Mammary microvascular endothelial cell (primary cell): ENCODE data around the gene P2RX2. TPM values are rescaled to one million over a fixed set of nuclear protein-coding genes. Genes with fewer than 3 reads are reported as not detected.

Experiments used
- total RNA-seq: library from RNA; depleted of rRNA; stranded (reverse); fragments of >200 nt; gene quantifications from 2 replicates; pipeline ENCODE4 v1.2.3, GENCODE V29; 2015

The P2RX2 gene
- total RNA-seq = not detected in 2 replicates

GRCh38 chr12:132618683-132619043 lies at the start of gene P2RX2:
P2RX2 (plus strand) TSS chr12:132618776; CDS start chr12:132618817, 41 bp downstream.

GRCh38 chr12:132610051-132610759 lies 8.4 kb upstream of the P2RX2 start, which contains the start of gene LRCOL1:
LRCOL1 (minus strand) TSS chr12:132610582; CDS start chr12:132606251, 4,331 bp downstream.

Other genes with a start within 250 kb of the P2RX2 start
- gene FBRSL1, start 128.6 kb upstream of the P2RX2 start, total RNA-seq = 11.6 and 14.1 TPM in 2 replicates
- not detected in 2 replicates for gene LRCOL1, start 8.2 kb upstream of the P2RX2 start, total RNA-seq
- 15.5 and 21.3 TPM in 2 replicates for gene POLE, start 68.6 kb downstream of the P2RX2 start, total RNA-seq
- 39.2 and 40.0 TPM in 2 replicates for gene PXMP2, start 68.8 kb downstream of the P2RX2 start, total RNA-seq
- gene PGAM5, start 92.1 kb downstream of the P2RX2 start, total RNA-seq = 39.7 and 54.0 TPM in 2 replicates
- gene ANKLE2, start 143.1 kb downstream of the P2RX2 start, total RNA-seq = 42.8 and 47.4 TPM in 2 replicates
- 67.8 and 68.2 TPM in 2 replicates for gene GOLGA3, start 210.1 kb downstream of the P2RX2 start, total RNA-seq